ENCODE results near the gene FAM24A. TPM values are rescaled to one million over a fixed set of nuclear protein-coding genes. Genes with fewer than 3 reads are reported as not detected.
"Not testable (repeated sequence)": the region's sequence is repeated elsewhere in the genome, so short reads cannot be mapped to it uniquely, and the experiment has no call there.

The FAM24A gene, protein sequence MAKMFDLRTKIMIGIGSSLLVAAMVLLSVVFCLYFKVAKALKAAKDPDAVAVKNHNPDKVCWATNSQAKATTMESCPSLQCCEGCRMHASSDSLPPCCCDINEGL
- total RNA-seq: not detected in 2 replicates

DNA sequence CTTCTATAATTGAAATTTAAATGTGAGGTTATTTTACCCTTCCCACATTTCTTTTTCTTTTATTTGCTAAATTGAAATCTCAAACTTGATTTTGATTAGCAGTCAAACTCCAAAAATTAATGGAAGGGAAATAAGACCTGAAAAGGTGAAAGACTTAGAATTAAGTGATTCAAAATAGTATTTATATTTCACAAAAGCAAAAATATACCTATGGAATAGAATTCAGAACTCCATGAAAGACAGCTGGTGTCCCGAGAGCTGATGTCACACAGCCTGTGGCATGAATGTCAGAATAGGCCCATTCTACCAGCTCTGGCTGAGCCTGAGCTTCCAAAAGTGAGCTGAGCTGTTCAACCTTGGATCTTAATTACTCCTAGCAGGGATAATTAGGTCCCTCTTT is at the start of gene FAM24A:
Gene FAM24A, plus strand, starts transcription at position 301 of the 400 bp plus-strand sequence. CDS start 1,025 bp downstream, outside the sequence.
- TF ChIP-seq, protein P1, sequence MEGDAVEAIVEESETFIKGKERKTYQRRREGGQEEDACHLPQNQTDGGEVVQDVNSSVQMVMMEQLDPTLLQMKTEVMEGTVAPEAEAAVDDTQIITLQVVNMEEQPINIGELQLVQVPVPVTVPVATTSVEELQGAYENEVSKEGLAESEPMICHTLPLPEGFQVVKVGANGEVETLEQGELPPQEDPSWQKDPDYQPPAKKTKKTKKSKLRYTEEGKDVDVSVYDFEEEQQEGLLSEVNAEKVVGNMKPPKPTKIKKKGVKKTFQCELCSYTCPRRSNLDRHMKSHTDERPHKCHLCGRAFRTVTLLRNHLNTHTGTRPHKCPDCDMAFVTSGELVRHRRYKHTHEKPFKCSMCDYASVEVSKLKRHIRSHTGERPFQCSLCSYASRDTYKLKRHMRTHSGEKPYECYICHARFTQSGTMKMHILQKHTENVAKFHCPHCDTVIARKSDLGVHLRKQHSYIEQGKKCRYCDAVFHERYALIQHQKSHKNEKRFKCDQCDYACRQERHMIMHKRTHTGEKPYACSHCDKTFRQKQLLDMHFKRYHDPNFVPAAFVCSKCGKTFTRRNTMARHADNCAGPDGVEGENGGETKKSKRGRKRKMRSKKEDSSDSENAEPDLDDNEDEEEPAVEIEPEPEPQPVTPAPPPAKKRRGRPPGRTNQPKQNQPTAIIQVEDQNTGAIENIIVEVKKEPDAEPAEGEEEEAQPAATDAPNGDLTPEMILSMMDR (IDR thresholded peaks at IDR 0.05; ENCODE audit: insufficient read depth, low read length, poor library complexity, severe bottlenecking): no peak
- H3K27me3 ChIP-seq (ENCODE audit: control insufficient read depth, insufficient read depth, low read length): no peaks in the 10 kb centered on the region
- DNase-seq (ENCODE audit: low read depth): no peak
- no peaks in the 10 kb centered on the region for H3K36me3 ChIP-seq (ENCODE audit: control insufficient read depth, insufficient read depth, low read length)
- H3K4me3 ChIP-seq (ENCODE audit: low read depth, low read length): no peak within 1 kb of the TSS

DNA sequence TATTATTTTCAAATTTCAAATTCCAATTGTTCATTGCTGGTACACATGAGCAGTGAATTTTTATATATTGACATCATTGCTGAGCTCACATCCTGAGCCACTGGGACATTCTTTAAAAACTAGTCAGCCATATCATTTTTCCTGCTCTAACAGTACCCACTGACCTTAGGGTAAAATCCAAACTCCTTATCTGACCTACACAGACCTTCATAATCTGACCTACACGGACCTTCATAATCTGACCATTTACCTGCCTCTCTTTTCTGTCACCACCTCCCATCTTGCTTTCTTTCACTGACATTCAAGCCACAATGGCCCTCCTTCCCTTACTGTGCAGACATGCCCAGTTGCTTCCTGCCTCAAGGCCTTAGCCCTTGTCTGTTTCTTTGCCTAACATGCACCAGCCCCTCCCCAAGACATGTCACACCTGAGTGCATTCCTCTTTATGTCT is 48.7 kb upstream of the FAM24A start:
- TF ChIP-seq, protein P1 (IDR thresholded peaks at IDR 0.05; ENCODE audit: insufficient read depth, low read length, poor library complexity, severe bottlenecking): no peak
- H3K27me3 ChIP-seq (ENCODE audit: control insufficient read depth, insufficient read depth, low read length): no peaks in the 10 kb centered on the region
- no peak overlapping the region for H3K4me3 ChIP-seq (ENCODE audit: low read depth, low read length)
- no peak for DNase-seq (ENCODE audit: low read depth)
- H3K36me3 ChIP-seq (ENCODE audit: control insufficient read depth, insufficient read depth, low read length): no peaks in the 10 kb centered on the region

DNA sequence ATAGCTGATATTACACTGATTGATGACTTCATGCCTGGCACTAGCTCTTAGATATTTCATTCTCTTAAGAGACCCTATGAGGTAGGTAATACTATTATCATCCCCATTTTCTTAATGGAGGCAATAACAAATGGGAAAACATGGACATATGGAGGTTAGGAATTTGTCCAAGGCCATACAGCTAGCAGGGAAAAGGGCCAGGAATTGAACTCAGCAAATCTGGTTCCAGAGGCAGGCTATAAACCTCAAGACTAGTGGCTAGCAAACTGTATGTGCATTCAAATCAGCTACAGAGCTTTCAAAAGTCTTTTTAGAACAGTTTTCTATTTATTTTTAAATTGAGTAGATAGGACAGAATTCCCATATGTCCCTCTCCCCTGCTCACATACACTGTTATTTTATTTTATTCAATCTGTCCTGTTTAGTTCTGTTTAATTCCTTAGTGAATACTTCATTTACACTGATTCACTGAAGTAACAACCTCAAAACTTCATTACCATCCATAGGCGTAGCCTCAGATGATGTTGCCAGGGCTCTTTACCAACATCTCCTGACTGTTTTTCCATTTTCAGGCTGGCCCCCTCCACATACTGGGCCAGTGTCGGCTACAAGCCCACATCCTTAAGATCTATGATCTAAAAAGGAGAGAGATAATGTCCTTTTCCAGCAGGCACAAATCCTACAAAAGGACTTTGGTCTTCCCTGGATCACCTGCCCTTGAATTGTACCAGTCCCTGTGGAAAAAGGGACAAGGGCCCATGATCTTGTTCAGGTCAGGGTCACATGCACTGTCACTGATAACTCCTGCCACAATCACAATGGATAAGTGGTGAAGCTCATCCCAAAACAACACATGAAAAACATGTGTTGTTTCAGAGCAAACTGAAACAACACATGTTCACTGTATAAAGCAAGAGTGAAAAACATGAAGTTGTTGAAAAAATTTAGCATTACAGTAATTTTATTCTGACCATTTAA is 46.9 kb upstream of the FAM24A start:
- TF ChIP-seq, protein P1 (IDR thresholded peaks at IDR 0.05; ENCODE audit: insufficient read depth, low read length, poor library complexity, severe bottlenecking): no peak
- no peak overlapping the region for H3K4me3 ChIP-seq (ENCODE audit: low read depth, low read length)
- H3K36me3 ChIP-seq (ENCODE audit: control insufficient read depth, insufficient read depth, low read length): no peaks in the 10 kb centered on the region
- DNase-seq (ENCODE audit: low read depth): no peak
- H3K27me3 ChIP-seq (ENCODE audit: control insufficient read depth, insufficient read depth, low read length): no peaks in the 10 kb centered on the region

DNA sequence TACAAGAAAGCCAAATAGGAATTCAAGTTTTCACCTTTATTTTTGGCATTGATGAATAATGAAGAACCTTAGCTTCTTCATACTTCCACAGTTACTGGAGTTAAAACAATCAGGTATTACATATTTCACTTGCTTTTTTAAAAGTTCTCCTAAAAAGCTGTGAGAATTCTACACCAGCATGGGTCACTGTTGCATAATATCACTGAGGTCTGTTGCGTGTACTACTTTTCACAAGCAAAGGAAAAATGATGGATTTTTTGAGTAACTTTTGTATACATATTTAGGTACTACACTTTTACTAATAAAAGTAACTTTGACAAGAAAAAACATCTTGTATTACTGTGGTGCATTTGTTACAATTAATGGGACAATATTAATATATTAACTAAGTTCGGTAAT is 46.2 kb upstream of the FAM24A start:
- TF ChIP-seq, protein P1 (IDR thresholded peaks at IDR 0.05; ENCODE audit: insufficient read depth, low read length, poor library complexity, severe bottlenecking): no peak
- H3K4me3 ChIP-seq (ENCODE audit: low read depth, low read length): no peak overlapping the region
- no peak for DNase-seq (ENCODE audit: low read depth)
- H3K27me3 ChIP-seq (ENCODE audit: control insufficient read depth, insufficient read depth, low read length): no peaks in the 10 kb centered on the region
- H3K36me3 ChIP-seq (ENCODE audit: control insufficient read depth, insufficient read depth, low read length): no peaks in the 10 kb centered on the region

DNA sequence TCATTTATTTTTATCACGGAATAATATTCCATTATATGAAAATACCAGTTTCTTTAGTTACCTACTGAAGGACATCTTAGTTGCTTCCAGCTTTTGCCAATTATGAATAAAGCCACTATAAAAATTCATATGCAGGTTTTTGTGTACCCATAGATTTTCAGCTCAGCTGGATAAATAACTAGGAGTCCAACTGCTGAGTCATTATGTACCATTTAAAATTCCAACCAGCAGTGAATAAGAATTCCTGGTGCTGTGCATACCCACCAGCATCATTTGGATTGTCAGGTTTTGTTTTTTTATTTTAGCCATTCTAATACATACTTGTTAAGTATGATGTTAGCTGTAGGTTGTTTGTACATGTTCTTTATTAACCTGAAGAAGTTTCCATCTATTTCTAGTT is 45.5 kb upstream of the FAM24A start:
- no peaks in the 10 kb centered on the region for H3K27me3 ChIP-seq (ENCODE audit: control insufficient read depth, insufficient read depth, low read length)
- H3K4me3 ChIP-seq (ENCODE audit: low read depth, low read length): no peak overlapping the region
- H3K36me3 ChIP-seq (ENCODE audit: control insufficient read depth, insufficient read depth, low read length): no peaks in the 10 kb centered on the region
- TF ChIP-seq, protein P1 (IDR thresholded peaks at IDR 0.05; ENCODE audit: insufficient read depth, low read length, poor library complexity, severe bottlenecking): no peak
- no peak for DNase-seq (ENCODE audit: low read depth)

DNA sequence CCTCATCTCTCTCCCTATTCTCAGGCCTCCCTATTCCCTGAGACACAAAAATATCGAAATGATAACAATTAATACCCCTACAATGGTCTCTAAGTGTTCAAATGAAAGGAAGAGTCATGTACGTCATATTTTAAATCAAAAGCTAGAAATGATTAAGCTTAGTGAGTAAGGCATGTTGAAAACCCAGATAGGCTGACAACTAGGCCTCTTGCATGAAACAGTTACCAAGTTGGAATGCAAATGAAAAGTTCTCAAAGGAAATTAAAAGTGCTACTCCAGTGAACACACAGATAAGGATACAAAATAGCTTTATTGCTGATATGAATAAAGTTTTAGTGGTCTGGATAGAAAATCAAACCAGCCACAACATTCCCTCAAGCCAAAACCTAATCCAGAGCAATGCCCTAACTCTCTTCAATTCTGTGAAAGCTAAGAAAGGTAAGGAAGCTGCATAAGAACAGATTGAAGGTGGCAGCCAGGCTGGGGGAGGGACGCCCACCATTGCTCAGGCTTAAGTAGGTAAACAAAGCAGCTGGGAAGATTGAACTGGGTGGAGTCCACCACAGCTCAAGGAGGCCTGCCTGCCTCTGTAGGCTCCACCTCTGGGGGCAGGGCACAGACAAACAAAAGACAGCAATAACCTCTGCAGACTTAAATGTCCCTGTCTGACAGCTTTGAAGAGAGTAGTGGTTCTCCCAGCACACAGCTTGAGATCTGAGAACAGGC is 43.5 kb upstream of the FAM24A start:
- not testable (repeated sequence) for DNase-seq (ENCODE audit: low read depth); H3K36me3 ChIP-seq (ENCODE audit: control insufficient read depth, insufficient read depth, low read length); H3K4me3 ChIP-seq (ENCODE audit: low read depth, low read length); H3K27me3 ChIP-seq (ENCODE audit: control insufficient read depth, insufficient read depth, low read length)

DNA sequence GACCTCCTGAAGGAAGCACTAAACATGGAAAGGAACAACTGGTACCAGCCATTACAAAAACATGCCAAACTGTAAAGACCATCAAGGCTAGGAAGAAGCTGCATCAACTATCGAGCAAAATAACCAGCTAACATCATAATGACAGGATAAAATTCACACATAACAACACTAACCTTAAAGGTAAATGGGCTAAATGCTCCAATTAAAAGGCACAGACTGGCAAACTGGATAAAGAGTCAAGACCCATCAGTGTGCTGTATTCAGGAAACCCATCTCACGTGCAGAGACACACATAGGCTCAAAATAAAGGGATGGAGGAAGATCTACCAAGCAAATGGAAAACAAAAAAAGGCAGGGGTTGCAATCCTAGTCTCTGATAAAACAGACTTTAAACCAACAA is 41.6 kb upstream of the FAM24A start:
- not testable (repeated sequence) for H3K4me3 ChIP-seq (ENCODE audit: low read depth, low read length); H3K36me3 ChIP-seq (ENCODE audit: control insufficient read depth, insufficient read depth, low read length); H3K27me3 ChIP-seq (ENCODE audit: control insufficient read depth, insufficient read depth, low read length); DNase-seq (ENCODE audit: low read depth)

DNA sequence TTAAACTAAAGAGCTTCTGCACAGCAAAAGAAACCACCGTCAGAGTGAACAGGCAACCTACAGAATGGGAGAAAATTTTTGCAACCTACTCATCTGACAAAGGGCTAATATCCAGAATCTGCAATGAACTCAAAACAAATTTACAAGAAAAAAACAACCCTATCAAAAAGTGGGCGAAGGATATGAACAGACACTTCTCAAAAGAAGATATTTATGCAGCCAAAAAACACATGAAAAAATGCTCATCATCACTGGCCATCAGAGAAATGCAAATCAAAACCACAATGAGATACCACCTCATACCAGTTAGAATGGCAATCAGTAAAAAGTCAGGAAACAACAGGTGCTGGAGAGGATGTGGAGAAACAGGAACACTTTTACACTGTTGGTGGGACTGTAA is 38.5 kb upstream of the FAM24A start:
- not testable (repeated sequence) for H3K36me3 ChIP-seq (ENCODE audit: control insufficient read depth, insufficient read depth, low read length); DNase-seq (ENCODE audit: low read depth); H3K27me3 ChIP-seq (ENCODE audit: control insufficient read depth, insufficient read depth, low read length); H3K4me3 ChIP-seq (ENCODE audit: low read depth, low read length)

Data from kidney epithelial cell (primary cell).